H9 (cell line): ENCODE results near the gene SSTR3. TPM values are rescaled to one million over a fixed set of nuclear protein-coding genes. Genes with fewer than 3 reads are reported as not detected.

ENCODE experiments used
- DNase-seq: peaks from one replicate; pipeline ENCODE4 v3.0.0-alpha.2; 2017
- H2AFZ ChIP-seq: one replicate; pipeline ENCODE4 v1.6.1; 2013; ENCODE audit warnings: mild to moderate bottlenecking, low read length, control low read depth, moderate library complexity
- H2AK5ac ChIP-seq: 2 replicates; pipeline ENCODE4 v1.6.1; 2013; ENCODE audit warnings: low read length, control low read depth, mixed read lengths; ENCODE audit not compliant: insufficient read length
- H2BK120ac ChIP-seq: one replicate; pipeline ENCODE4 v1.6.1; 2013; ENCODE audit warnings: low read depth, mild to moderate bottlenecking, low read length, control low read depth, inconsistent platforms; ENCODE audit not compliant: poor library complexity, severe bottlenecking
- H2BK12ac ChIP-seq: 2 replicates; pipeline ENCODE4 v1.6.1; 2013; ENCODE audit warnings: low read length, control low read depth, mixed read lengths, low read depth; ENCODE audit not compliant: insufficient read length
- H2BK15ac ChIP-seq: 2 replicates; pipeline ENCODE4 v1.6.1; 2013; ENCODE audit warnings: low read depth, low read length, control low read depth
- H2BK20ac ChIP-seq: one replicate; pipeline ENCODE4 v1.6.1; 2013; ENCODE audit warnings: low read depth, mild to moderate bottlenecking, low read length, control low read depth, inconsistent platforms; ENCODE audit not compliant: poor library complexity, severe bottlenecking
- H2BK5ac ChIP-seq: 2 replicates; pipeline ENCODE4 v1.6.1; 2013; ENCODE audit warnings: low read length, control low read depth, mixed read lengths; ENCODE audit not compliant: insufficient read length
- H3K14ac ChIP-seq: 2 replicates; pipeline ENCODE4 v1.6.1; 2013; ENCODE audit warnings: low read length, control low read depth; ENCODE audit not compliant: insufficient read depth
- H3K18ac ChIP-seq: 2 replicates; pipeline ENCODE4 v1.6.1; 2013; ENCODE audit warnings: low read depth, mild to moderate bottlenecking, mixed read lengths, low read length, control low read depth; ENCODE audit not compliant: insufficient read length
- H3K23ac ChIP-seq: 2 replicates; pipeline ENCODE4 v1.6.1; 2013; ENCODE audit warnings: low read length, control low read depth, mixed read lengths, low read depth; ENCODE audit not compliant: insufficient read length
- H3K23me2 ChIP-seq: 2 replicates; pipeline ENCODE4 v1.6.1; 2013; ENCODE audit warnings: low read depth, mild to moderate bottlenecking, mixed read lengths, low read length, control low read depth; ENCODE audit not compliant: insufficient read length, poor library complexity, severe bottlenecking
- H3K27ac ChIP-seq: 2 replicates; pipeline ENCODE4 v1.5.1; 2013; ENCODE audit warnings: low read length, control low read depth, mixed read lengths, low read depth; ENCODE audit not compliant: insufficient read length
- H3K27me3 ChIP-seq: 2 replicates; pipeline ENCODE4 v1.6.1; 2013; ENCODE audit warnings: low read length, control low read depth, inconsistent platforms; ENCODE audit not compliant: insufficient read depth
- H3K4ac ChIP-seq: 2 replicates; pipeline ENCODE4 v1.6.1; 2013; ENCODE audit warnings: low read depth, mild to moderate bottlenecking, control low read depth, inconsistent platforms, low read length, moderate library complexity
- H3K4me1 ChIP-seq: 2 replicates; pipeline ENCODE4 v1.6.1; 2013; ENCODE audit warnings: low read length, control low read depth, inconsistent platforms; ENCODE audit not compliant: insufficient read depth
- H3K4me2 ChIP-seq: 2 replicates; pipeline ENCODE4 v1.6.1; 2013; ENCODE audit warnings: low read length, control low read depth, mixed read lengths; ENCODE audit not compliant: insufficient read length, insufficient read depth
- H3K56ac ChIP-seq: 2 replicates; pipeline ENCODE4 v1.6.1; 2013; ENCODE audit warnings: low read depth, mild to moderate bottlenecking, mixed read lengths, low read length, control low read depth; ENCODE audit not compliant: insufficient read length
- H3K79me1 ChIP-seq: 2 replicates; pipeline ENCODE4 v1.6.1; 2013; ENCODE audit warnings: low read depth, mild to moderate bottlenecking, moderate library complexity, low read length, control low read depth, inconsistent platforms; ENCODE audit not compliant: insufficient read depth, poor library complexity, severe bottlenecking
- H3K79me2 ChIP-seq: 2 replicates; pipeline ENCODE4 v1.6.1; 2013; ENCODE audit warnings: low read length, control low read depth, inconsistent platforms; ENCODE audit not compliant: insufficient read depth
- H3K9ac ChIP-seq: 2 replicates; pipeline ENCODE4 v1.6.1; 2013; ENCODE audit warnings: low read length, control low read depth, mixed read lengths; ENCODE audit not compliant: insufficient read length; ENCODE audit errors: extremely low read depth
- H3K9me3 ChIP-seq: one replicate; pipeline ENCODE4 v1.6.1; 2013; ENCODE audit warnings: low read depth, low read length, inconsistent platforms; ENCODE audit not compliant: control insufficient read depth
- H3T11ph ChIP-seq: one replicate; pipeline ENCODE4 v1.6.1; 2013; ENCODE audit warnings: mild to moderate bottlenecking, low read length, control low read depth, inconsistent platforms
- H4K20me1 ChIP-seq: one replicate; pipeline ENCODE4 v1.6.1; 2013; ENCODE audit not compliant: control insufficient read depth, insufficient read length, insufficient read depth
- H4K5ac ChIP-seq: 2 replicates; pipeline ENCODE4 v1.6.1; 2013; ENCODE audit warnings: low read depth, mild to moderate bottlenecking, mixed read lengths, low read length, control low read depth; ENCODE audit not compliant: insufficient read length
- H4K8ac ChIP-seq: replicated peaks from 2 replicates; pipeline ENCODE4 v1.6.1; 2013; ENCODE audit warnings: low read length, control low read depth, mixed read lengths, low read depth; ENCODE audit not compliant: insufficient read length
- H4K91ac ChIP-seq: 2 replicates; pipeline ENCODE4 v1.6.1; 2013; ENCODE audit warnings: low read depth, mild to moderate bottlenecking, moderate library complexity, mixed read lengths, low read length, control low read depth; ENCODE audit not compliant: insufficient read length
- H3K27ac Mint-ChIP-seq, 3 experiments: 2 replicates in 2 of 3; 3 replicates in 1 of 3; pipeline ENCODE4 v1.8.0; 2020 to 2021; ENCODE audit warnings: mixed read lengths in 3 of 3, mild to moderate bottlenecking in 1 of 3, moderate library complexity in 1 of 3
- H3K27me3 Mint-ChIP-seq: 2 replicates; pipeline ENCODE4 v1.8.0; 2021; ENCODE audit warnings: low read depth, mild to moderate bottlenecking, moderate library complexity, mixed read lengths
- H3K36me3 Mint-ChIP-seq, 3 experiments: 2 replicates in 2 of 3; 3 replicates in 1 of 3; pipeline ENCODE4 v1.8.0; 2020 to 2021; ENCODE audit warnings: low read depth in 3 of 3, mixed read lengths in 3 of 3; ENCODE audit not compliant: insufficient read depth in 1 of 3
- H3K4me1 Mint-ChIP-seq, 2 experiments: 2 replicates each; pipeline ENCODE4 v1.8.0; 2020; ENCODE audit warnings: mixed read lengths in 2 of 2
- H3K4me3 Mint-ChIP-seq, 2 experiments: 2 replicates in 1 of 2; 3 replicates in 1 of 2; pipeline ENCODE4 v1.8.0; 2020 to 2021; ENCODE audit warnings: mild to moderate bottlenecking in 2 of 2, mixed read lengths in 2 of 2, moderate library complexity in 1 of 2
- H3K9me3 Mint-ChIP-seq, 2 experiments: 2 replicates in 1 of 2; 3 replicates in 1 of 2; pipeline ENCODE4 v1.8.0; 2020; ENCODE audit warnings: mild to moderate bottlenecking in 2 of 2, mixed read lengths in 2 of 2, moderate library complexity in 1 of 2
- CTCF ChIP-seq: fragments of 200-600 bp; sonication (generic); conservative IDR thresholded peaks from 3 replicates; pipeline ENCODE4 v1.8.0; 2021; ENCODE audit warnings: antibody characterized with exemption, mild to moderate bottlenecking
- WGBS: extraction: QIAGEN DNeasy Blood & Tissue Kit; methylation state at CpG from one replicate; pipeline ENCODE4 v1.1.7; 2013; ENCODE audit warnings: missing lambda C conversion rate, low lambda C conversion rate, mixed read lengths; ENCODE audit not compliant: insufficient read length; ENCODE audit errors: extremely low coverage; 5-methylcytosine and 5-hydroxymethylcytosine counted together
- total RNA-seq: library from RNA; stranded (reverse); gene quantifications from 2 replicates; pipeline ENCODE4 v1.2.1, GENCODE V29; 2021

Gene SSTR3
- total RNA-seq, 1 experiment from 2014 or later, result 0.68 TPM

GRCh38 chr22:37207981-37208380 lies 4.3 kb downstream of the SSTR3 start:
- Histone ChIP-seq H3K14ac (no peak overlapping the region), H4K8ac (no peak overlapping the region), H2AFZ (no peak overlapping the region), H2BK20ac (no peak overlapping the region), H3K56ac (no peak overlapping the region), H3K27ac (no peak overlapping the region), H2BK120ac (no peak overlapping the region), H3K27me3 (no peaks in the 10 kb centered on the region), H3K4me2 (no peak overlapping the region), H3K9me3 (no peaks in the 10 kb centered on the region), H2BK12ac (no peak overlapping the region), H2BK5ac (no peak overlapping the region), H3K9ac (no peak overlapping the region), H3K4ac (no peak overlapping the region), H2AK5ac (no peak overlapping the region), H3K23me2 (no peaks in the 10 kb centered on the region), H3K18ac (no peak overlapping the region), H3K4me1 (no peaks in the 10 kb centered on the region), H3K79me2 (no peaks in the 10 kb centered on the region), H3T11ph (no peak overlapping the region), H4K5ac (no peak overlapping the region), H3K79me1 (no peaks in the 10 kb centered on the region), H3K23ac (no peak overlapping the region), H4K20me1 (no peaks in the 10 kb centered on the region), H4K91ac (no peak overlapping the region), H2BK15ac (no peak overlapping the region)
- no peaks in the 10 kb centered on the region for H3K9me3 Mint-ChIP-seq
- peaks cover 14 to 29% of the 10 kb centered on the region in 2 experiments for H3K4me1 Mint-ChIP-seq
- no peak overlapping the region for H3K27ac Mint-ChIP-seq
- no peak for TF ChIP-seq CTCF
- H3K4me3 Mint-ChIP-seq, result no peak overlapping the region
- no peak for DNase-seq
- peaks cover 25% of the 10 kb centered on the region for H3K27me3 Mint-ChIP-seq
- H3K36me3 Mint-ChIP-seq, result no peaks in the 10 kb centered on the region
- no CpG with 5 or more reads among the region's 7 CpGs for WGBS
